Sigmoid colon (tissue), 4 donors: ENCODE measurements around the gene YTHDF1.

Experiments
- CTCF ChIP-seq, 4 experiments: fragments of 450-650 bp in 3 of 4; fragments of 200-600 bp in 1 of 4; IDR thresholded peaks; one replicate each; pipeline ENCODE4 v1.5.1; 2016 to 2019; ENCODE audit warnings: antibody characterized with exemption in 4 of 4, mild to moderate bottlenecking in 3 of 4, moderate library complexity in 2 of 4
- EP300 ChIP-seq, 4 donors: sonication (generic); formaldehyde crosslinking; IDR thresholded peaks; one replicate each; pipeline ENCODE4 v1.6.1; 2017; ENCODE audit warnings: antibody characterized with exemption in 4 of 4
- POLR2A ChIP-seq, 2 donors: fragments of 450-650 bp; IDR thresholded peaks; one replicate each; pipeline ENCODE4 v1.6.1; 2016; ENCODE audit warnings: antibody characterized with exemption in 2 of 2, mild to moderate bottlenecking in 2 of 2, moderate library complexity in 2 of 2
- POLR2AphosphoS5 ChIP-seq, 4 donors: sonication (generic); formaldehyde crosslinking; IDR thresholded peaks; one replicate each; pipeline ENCODE4 v1.6.1; 2017; ENCODE audit warnings: antibody characterized with exemption in 4 of 4

- no peak for TF ChIP-seq POLR2A (IDR thresholded peaks at IDR 0.05)
- no peak for TF ChIP-seq CTCF (IDR thresholded peaks at IDR 0.05)
- TF ChIP-seq EP300 (IDR thresholded peaks at IDR 0.05): no peak
- TF ChIP-seq POLR2AphosphoS5 (IDR thresholded peaks at IDR 0.05): no peak
Observed at GRCh38 chr20:63212792-63213191, 3.1 kb downstream of the YTHDF1 start.
